Cerebellar cortex (tissue), 1 donor: ENCODE measurements around the gene SLF1.

Source experiments
- DNase-seq: peaks from one replicate; pipeline ENCODE4 v3.0.0-alpha.2; 2015; ENCODE audit warnings: low spot score

The SLF1 gene

GRCh38 chr5:94661086-94661485 is 42.6 kb downstream of the SLF1 start:
- peak; percentile 13 for DNase-seq

GRCh38 chr5:94667937-94668336 is 49.5 kb downstream of the SLF1 start:
- DNase-seq, result no peak

GRCh38 chr5:94670726-94671125 is 52.3 kb downstream of the SLF1 start:
- DNase-seq, result no peak

- DNase-seq, result no peak
Measured at GRCh38 chr5:94672746-94673145, 54.3 kb downstream of the SLF1 start.

DNA sequence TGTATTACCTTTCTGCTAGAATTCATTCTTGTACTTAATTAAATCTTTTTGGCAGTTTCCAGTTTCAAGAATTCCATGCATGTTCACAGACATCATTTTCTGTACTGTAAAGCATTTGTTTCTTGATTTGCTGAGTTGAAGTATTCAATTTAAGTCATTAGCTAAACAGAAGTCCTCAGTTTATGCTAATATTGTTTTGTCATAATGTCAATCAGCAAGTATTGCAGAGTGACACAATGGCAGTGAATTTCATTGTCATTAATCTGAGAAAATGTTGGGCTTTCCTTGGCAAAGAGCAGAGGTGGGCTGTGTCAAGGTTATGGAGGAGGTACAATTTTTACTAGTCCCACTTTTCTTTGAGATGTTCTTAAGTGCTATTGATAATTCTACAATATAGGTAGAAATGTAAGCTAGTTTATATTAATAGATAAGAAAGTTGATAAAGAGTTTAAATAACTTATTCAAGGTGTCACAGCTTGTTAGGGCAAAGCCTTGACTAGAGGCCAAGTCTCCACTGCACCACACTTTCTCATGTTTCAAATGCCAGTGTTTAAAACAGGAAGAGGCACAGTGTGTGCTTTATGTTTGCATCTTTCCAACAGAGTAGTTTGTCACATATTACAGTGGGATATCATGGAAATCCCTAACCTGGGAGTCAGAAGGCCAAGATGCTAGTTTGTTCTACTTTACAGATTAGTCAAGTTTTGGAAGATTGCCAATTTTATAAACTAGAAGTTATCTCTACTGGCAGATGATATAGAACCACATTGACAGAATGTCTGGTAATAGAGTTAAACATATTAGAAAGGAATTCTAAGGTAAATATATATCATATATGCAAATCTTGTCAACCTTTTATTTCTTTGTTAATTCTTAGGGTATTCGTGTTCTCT is 56.3 kb downstream of the SLF1 start:
- DNase-seq, result no peak

DNA sequence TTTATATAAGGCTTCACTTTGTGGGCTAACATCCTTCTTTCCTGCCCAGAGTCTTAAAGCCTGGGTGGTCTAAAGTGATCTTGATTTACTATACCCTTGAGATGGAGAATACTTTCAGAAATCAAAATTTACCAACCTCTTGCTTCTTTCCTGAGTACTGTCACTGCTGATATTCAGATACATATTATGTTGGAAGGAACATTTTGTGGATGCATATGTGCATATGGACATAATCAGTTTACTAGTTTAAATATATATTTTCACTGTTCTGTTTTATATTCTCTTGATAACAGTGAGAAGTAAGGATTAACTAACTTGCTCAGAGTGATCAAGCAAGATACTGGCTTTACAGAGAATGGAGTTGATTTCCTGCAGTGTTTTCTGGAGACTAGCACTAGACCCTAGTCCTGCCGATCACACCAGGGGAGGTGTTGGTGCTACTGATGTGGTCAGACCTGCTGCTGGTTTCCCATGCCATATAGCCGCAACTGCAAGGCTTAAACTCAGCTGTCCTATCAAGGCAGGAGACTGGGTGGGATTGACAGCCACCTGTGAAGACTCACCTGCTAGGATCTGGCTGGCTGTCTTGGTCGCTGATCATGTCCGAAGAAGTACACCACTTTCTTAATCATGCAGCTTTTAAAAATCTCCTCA is 57.6 kb downstream of the SLF1 start:
- no peak for DNase-seq

- no peak for DNase-seq
Measured at GRCh38 chr5:94682814-94683520, 64.5 kb downstream of the SLF1 start.

- peak; percentile 64 for DNase-seq
Measured at GRCh38 chr5:94689908-94690307, 71.4 kb downstream of the SLF1 start.

DNA sequence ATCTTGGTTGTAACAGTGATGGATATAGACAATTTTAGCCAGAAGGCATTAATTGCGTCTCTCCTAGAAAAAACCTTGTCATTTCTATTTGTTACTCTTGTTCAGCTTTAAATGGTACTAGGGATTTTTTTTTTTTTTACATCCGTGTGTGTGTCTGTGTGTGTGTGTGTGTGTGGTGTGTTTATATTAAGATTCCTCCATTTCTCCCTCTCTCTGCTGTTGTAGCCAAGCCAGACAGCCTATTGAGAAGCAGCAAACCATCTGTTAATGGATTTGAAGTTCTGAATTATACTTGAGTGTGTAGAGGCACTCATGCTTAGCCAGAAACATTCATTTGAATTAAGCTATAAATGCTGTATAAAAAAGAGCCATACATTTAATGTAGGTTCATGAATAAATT is 72.3 kb downstream of the SLF1 start:
- DNase-seq, result peak; percentile 89

GRCh38 chr5:94691291-94691690 is 72.8 kb downstream of the SLF1 start:
- DNase-seq, result no peak

GRCh38 chr5:94691949-94692348 is 73.5 kb downstream of the SLF1 start:
- DNase-seq, result peak; percentile 97

DNA sequence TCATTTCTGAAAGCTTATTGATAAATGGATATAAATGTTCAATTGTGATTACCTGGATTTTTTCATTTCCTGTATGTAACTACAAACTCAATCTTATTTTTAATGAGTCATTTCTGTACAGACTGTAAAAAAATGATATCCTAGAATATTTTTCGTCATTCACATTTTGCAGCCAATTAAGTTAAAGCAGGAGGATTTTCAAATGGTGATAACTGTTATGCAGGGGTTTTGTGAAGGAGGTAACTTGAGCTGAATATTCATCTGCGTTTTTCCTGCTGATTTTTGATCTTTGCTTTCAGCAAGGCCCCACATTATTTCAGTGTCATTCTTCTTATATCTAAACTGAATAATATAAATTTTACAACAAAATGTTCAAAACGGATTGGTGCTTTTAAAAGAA is 74.1 kb downstream of the SLF1 start:
- DNase-seq, result peak; percentile 51

DNA sequence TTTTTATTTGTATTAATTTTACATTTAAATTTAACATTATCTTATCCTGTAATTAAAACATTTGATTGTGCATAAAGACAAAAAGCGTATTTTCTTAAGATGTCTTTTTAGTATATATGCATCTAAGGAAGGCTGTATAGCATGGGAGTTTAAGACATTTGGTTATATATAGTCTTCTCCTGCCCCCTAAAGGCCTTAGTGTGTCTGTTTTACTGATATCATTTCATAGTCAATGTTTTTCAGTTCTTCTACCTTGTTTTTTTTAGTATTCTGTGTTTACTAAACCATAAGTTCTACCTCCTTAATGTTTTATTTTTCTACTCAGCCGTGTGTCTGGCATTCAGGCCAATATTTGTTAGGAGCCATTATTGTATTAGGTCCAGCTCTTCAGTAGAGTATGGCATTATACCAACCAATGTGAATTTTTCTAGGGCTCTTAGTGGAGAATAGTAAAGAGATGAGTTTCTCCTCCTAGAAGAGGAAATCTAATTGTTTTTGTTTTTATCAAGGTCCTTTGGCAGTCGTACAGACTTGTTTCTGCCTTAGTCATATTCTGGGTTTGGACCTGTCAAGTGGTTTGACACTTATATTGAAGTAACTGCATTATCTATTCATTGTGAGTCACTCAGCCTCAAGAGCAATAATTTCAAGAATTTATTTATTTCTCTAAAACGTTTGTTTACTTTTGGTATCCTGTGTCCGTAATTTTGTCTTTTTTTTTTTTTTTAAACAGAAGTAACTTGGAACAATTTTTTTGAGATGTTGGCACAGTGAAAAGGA is 74.8 kb downstream of the SLF1 start:
- DNase-seq, result peak; percentile 89

DNA sequence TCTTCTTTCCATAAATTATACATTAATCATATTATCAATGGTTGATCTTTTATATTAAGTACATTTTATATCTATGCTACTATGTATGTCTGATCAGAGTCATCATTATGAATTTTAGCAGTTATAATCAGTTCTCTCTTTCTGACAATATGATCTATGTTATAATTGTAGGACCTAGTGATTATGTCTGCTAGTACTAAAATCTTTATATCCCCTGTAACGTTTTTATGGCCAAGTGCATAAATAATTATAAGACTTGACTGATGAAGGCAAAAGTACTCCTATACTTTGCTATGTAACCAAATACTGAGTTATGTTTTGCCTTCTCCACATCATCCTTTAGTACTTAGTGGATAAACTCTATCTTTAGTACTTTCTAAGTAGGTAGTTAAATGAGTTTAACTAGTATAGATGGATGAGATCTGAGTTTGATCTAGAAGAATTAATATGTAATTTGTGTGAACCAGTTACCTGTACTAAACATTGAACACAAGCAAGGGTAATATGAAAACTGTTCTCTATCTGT is 75.4 kb downstream of the SLF1 start:
- DNase-seq, result peak; percentile 42

GRCh38 chr5:94694671-94695070 is 76.2 kb downstream of the SLF1 start:
- DNase-seq, result no peak

DNA sequence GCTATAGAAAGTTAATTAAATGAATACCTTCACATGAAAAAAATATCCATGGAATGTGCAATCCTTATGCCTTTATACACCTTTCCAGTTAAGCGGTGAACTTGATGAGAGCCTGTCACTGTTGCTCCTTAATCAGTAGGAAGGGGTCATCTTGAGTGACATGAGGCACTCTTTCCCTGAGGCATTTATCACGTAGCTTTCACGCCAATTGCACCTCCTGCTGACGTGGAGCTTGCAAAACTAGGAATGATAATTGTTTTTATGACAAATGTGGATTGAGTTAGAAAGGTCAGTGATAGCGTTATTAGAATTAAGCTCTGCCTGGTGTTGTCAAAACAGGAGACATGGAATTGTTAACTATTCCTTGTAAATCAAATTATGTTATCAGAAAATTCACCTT is 79.7 kb downstream of the SLF1 start:
- no peak for DNase-seq

GRCh38 chr5:94699562-94699961 is 81.1 kb downstream of the SLF1 start:
- DNase-seq, result no peak

GRCh38 chr5:94700592-94700991 is 82.1 kb downstream of the SLF1 start:
- no peak for DNase-seq

DNA sequence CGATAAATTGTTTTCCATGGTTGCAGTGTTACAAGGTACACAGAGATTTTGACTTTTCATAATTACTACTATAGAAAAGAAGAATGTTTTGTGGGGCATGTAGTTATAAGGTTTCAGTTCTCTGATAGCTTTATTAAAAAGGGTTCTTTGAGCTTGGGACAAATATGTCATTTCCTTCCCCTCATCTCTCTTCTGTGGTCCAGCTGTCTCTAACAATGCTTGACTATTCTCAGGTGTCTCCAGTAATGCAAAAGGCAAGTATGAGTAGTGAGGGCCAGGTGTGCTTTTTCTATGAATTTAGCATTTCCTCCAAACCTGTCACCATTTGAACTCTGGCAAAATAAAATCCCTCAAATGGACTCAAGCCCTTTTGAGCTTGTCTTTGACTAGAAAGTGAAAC is 84.3 kb downstream of the SLF1 start:
- no peak for DNase-seq

DNA sequence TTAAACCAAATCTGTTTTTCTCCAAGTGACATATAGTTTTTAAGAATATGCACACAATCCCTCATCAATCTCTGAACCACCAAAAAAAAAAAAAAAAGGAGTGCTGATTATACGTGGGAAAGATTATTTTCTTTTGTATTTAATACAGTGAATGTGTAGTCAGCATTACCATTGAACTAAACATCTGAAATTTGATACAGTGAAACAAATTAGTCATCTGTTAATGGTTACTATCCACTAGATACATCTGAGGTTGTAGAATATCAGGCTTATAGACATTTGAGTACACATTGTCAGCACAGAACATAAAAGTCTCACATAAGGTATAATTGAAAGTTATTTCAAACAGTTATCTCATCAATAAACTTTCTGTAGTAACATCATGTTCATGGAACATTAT is 87.0 kb downstream of the SLF1 start:
- DNase-seq, result no peak

DNA sequence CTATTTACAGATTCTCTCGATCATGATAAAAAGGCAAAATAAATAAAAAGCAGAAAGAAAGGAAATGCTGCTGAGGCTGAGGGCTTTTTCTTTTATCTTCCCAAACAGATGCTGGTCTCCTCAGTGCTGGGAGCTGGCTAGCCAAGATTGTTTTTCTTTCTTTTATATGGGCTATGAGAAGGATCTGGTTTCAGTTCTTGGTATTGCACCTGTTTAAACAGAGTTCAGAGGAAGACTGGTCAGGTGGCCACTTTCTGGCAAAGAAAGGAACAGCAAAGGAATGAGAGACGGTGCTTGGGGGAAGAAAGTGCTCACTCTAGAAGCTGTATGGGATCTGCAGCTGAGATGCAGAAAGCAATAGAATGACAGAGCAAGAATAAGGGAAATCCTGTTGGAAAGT is 88.9 kb downstream of the SLF1 start:
- DNase-seq, result no peak

DNA sequence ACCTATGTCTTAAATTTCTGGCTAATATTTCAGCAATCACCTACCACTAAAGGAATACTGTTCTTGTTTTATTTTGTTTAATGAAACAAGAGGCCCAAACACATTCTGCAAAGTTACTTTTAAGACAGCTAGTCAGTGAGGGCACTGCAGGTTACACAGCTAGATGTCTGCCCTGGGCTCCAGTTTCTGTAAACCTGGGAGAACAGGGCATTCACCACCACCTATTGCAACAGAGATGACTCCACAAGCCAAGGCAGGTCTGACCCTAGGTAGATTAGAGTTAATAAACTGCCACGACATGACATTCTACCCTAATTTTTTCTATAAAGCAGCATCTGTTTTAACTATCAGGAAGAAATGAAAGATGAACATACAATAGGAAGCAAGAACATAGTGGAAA is 90.8 kb downstream of the SLF1 start:
- DNase-seq, result no peak
